A673 (cell line): ENCODE data around the gene KIF26B. TPM values are rescaled to one million over a fixed set of nuclear protein-coding genes. Genes with fewer than 3 reads are reported as not detected.

Source experiments
- BruUV-seq: library from RNA; stranded (reverse); fragments of 400-500 nt; replicated peaks from 2 replicates; lab custom pipeline; 2021; lab: Mats Ljungman, UMichigan
- CTCF ChIA-PET: fragments of 300-600 bp; sonication (Branson Sonifier 250); formaldehyde crosslinking; loops from one replicate; lab custom pipeline; 2022; ENCODE audit warnings: antibody characterized with exemption; lab: Charles Lee
- POLR2A ChIA-PET: fragments of 300-600 bp; sonication (Branson Sonifier 250); formaldehyde crosslinking; loops from one replicate; lab custom pipeline; 2022; ENCODE audit warnings: antibody characterized with exemption; ENCODE audit not compliant: low non-redundant PET; lab: Charles Lee
- DNase-seq: peaks from one replicate; pipeline ENCODE4 v3.0.0-alpha.2; 2015; ENCODE audit warnings: low spot score
- H3K27ac ChIP-seq: fragments of 200-600 bp; sonication (generic); 2 replicates; pipeline ENCODE4 v1.5.1; 2016; ENCODE audit warnings: mixed run types, low read depth, mild to moderate bottlenecking, mixed read lengths, antibody characterized with exemption, low read length; ENCODE audit not compliant: poor library complexity, severe bottlenecking
- H3K27me3 ChIP-seq: fragments of 200-600 bp; sonication (generic); replicated peaks from 2 replicates; pipeline ENCODE4 v1.6.1; 2017; ENCODE audit warnings: mixed run types, low read depth, mild to moderate bottlenecking, mixed read lengths, antibody characterized with exemption, low read length; ENCODE audit not compliant: insufficient read depth, poor library complexity
- H3K36me3 ChIP-seq: fragments of 200-600 bp; sonication (generic); 2 replicates; pipeline ENCODE4 v1.6.1; 2016; ENCODE audit warnings: mixed run types, mild to moderate bottlenecking, mixed read lengths, antibody characterized with exemption, low read length; ENCODE audit not compliant: insufficient read depth, poor library complexity, severe bottlenecking
- H3K4me1 ChIP-seq: fragments of 200-600 bp; sonication (generic); 2 replicates; pipeline ENCODE4 v1.6.1; 2017; ENCODE audit warnings: mixed run types, mild to moderate bottlenecking, mixed read lengths, antibody characterized with exemption, low read length; ENCODE audit not compliant: insufficient read depth, poor library complexity, severe bottlenecking
- H3K4me3 ChIP-seq: fragments of 200-600 bp; sonication (generic); 2 replicates; pipeline ENCODE4 v1.5.1; 2016; ENCODE audit warnings: low read depth, mixed run types, mild to moderate bottlenecking, mixed read lengths, low read length; ENCODE audit not compliant: poor library complexity, severe bottlenecking
- H3K9me3 ChIP-seq: fragments of 200-600 bp; sonication (generic); 2 replicates; pipeline ENCODE4 v1.6.1; 2016; ENCODE audit warnings: mixed run types, low read depth, mild to moderate bottlenecking, mixed read lengths, antibody characterized with exemption, low read length; ENCODE audit not compliant: poor library complexity, severe bottlenecking
- CTCF ChIP-seq: fragments of 300-800, 200-600 bp; sonication (generic); conservative IDR thresholded peaks from 2 replicates; pipeline ENCODE4 v1.5.1; 2017; ENCODE audit warnings: low read depth, mild to moderate bottlenecking, antibody characterized with exemption, low read length, moderate library complexity, mixed read lengths
- EZH2 ChIP-seq: fragments of 200-600 bp; sonication (generic); IDR thresholded peaks from 2 replicates; pipeline ENCODE4 v1.6.1; 2017; ENCODE audit warnings: borderline replicate concordance, low read depth, mild to moderate bottlenecking, mixed read lengths, antibody characterized with exemption, low read length; ENCODE audit not compliant: poor library complexity, severe bottlenecking
- intact Hi-C: fragments of 100-400 bp; cut with micrococcal nuclease; formaldehyde crosslinking; loops from one replicate; pipeline ENCODE4 v1.10.0; 2022; ENCODE audit not compliant: unreplicated experiment
- total RNA-seq: library from RNA; stranded (reverse); gene quantifications from 2 replicates; pipeline ENCODE4 v1.2.3, GENCODE V29; 2021

The KIF26B gene
- total RNA-seq, 1 experiment from 2014 or later: not detected

GRCh38 chr1:245465666-245466065 is 310.9 kb downstream of the KIF26B start:
- no TSS peak for BruUV-seq
- no peak for TF ChIP-seq CTCF
- no peak for TF ChIP-seq EZH2
- CTCF ChIA-PET: no interaction called here
- H3K9me3 ChIP-seq: no peaks in the 10 kb centered on the region
- peaks cover 24% of the 10 kb centered on the region for H3K27me3 ChIP-seq
- intact Hi-C loops: no loop called here
- H3K4me1 ChIP-seq: no peaks in the 10 kb centered on the region
- H3K36me3 ChIP-seq: no peaks in the 10 kb centered on the region
- H3K4me3 ChIP-seq: no peak overlapping the region
- DNase-seq: no peak
- POLR2A ChIA-PET: no interaction called here
- no peak overlapping the region for H3K27ac ChIP-seq

- H3K9me3 ChIP-seq: no peaks in the 10 kb centered on the region
- no TSS peak for BruUV-seq
- H3K4me1 ChIP-seq: no peaks in the 10 kb centered on the region
- no peaks in the 10 kb centered on the region for H3K36me3 ChIP-seq
- H3K27me3 ChIP-seq: peaks cover 18% of the 10 kb centered on the region
- H3K4me3 ChIP-seq: no peak overlapping the region
- no peak overlapping the region for H3K27ac ChIP-seq
- intact Hi-C loops: no loop called here
- no peak for DNase-seq
- CTCF ChIA-PET: no interaction called here
- POLR2A ChIA-PET: no interaction called here
- TF ChIP-seq EZH2 (no peak), CTCF (no peak)
These were observed 311.5 kb downstream of the KIF26B start for GRCh38 chr1:245466261-245466660.

GRCh38 chr1:245467804-245468203 is 313.0 kb downstream of the KIF26B start:
- CTCF ChIA-PET: no interaction called here
- no peak for TF ChIP-seq EZH2
- no peak for TF ChIP-seq CTCF
- POLR2A ChIA-PET: no interaction called here
- no peak for DNase-seq
- BruUV-seq: no TSS peak
- intact Hi-C loops: no loop called here
- Histone ChIP-seq H3K4me1 (no peaks in the 10 kb centered on the region), H3K9me3 (no peaks in the 10 kb centered on the region), H3K27ac (no peak overlapping the region), H3K27me3 (peaks cover 8% of the 10 kb centered on the region), H3K4me3 (no peak overlapping the region), H3K36me3 (no peaks in the 10 kb centered on the region)
